Urothelium cell line (cell line): ENCODE results near the gene FOXL3.
"Not testable (repeated sequence)": the region's sequence is repeated elsewhere in the genome, so short reads cannot be mapped to it uniquely, and the experiment has no call there.

ENCODE experiments used
- DNase-seq: peaks from one replicate; pipeline ENCODE4 v3.0.0; 2011; ENCODE audit warnings: low spot score, mixed read lengths
- FAIRE-seq: peaks from 2 replicates; lab custom pipeline; 2011; peaks lifted over from hg19 to GRCh38; lab: Jason Lieb, UNC

The FOXL3 gene

DNA sequence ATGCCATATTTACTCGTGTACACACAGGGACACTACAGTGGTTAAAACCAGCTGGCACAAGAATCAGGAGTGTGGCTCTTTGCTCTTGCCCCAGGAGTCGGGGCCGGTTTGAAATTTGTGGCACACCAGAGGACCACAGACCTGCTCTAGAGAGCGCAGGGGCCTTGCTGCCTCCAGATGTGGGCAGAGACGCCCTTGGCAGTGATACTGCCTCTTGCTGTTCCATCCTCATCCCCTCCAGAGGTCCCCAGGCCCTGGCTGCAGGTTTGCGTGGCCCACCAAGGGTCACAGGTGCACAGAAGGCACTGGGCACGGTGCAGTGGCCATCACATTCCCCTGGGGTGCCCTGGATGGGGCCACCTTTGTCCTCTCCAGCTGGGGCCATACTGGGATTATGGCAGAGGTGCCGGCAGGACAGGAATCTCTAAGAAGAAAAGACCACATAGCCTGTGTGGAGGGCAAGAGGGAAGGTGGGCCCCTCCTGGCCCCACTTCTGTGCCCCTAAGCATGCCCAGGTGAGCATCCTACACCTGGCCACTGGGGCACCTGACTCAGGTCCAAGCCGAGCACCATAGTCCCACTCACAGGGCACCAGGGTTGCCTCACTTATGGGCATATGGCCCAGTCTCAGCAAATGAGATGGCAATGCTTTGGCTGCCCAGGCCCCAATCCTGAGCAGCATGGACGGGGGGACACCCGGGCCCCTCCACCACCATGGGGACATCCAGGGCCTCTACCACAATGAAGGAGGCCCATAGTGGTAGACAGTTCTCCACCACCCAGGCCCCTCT lies 45.6 kb downstream of the FOXL3 start:
- no peak for FAIRE-seq
- no peak for DNase-seq

DNA sequence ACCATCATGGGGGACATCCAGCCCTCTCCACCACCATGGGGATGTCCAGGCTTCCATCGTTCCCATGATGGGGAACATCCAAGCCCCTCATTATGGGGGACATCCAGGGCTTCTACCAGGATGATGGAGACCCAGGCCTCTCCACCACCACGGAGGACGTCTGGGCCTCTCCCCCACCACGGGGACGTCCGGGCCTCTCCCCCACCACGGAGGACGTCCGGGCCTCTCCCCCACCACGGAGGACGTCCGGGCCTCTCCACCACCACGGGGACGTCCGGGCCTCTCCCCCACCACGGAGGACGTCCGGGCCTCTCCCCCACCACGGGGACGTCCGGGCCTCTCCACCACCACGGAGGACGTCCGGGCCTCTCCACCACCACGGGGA lies 46.2 kb downstream of the FOXL3 start:
- not testable (repeated sequence) for FAIRE-seq

DNA sequence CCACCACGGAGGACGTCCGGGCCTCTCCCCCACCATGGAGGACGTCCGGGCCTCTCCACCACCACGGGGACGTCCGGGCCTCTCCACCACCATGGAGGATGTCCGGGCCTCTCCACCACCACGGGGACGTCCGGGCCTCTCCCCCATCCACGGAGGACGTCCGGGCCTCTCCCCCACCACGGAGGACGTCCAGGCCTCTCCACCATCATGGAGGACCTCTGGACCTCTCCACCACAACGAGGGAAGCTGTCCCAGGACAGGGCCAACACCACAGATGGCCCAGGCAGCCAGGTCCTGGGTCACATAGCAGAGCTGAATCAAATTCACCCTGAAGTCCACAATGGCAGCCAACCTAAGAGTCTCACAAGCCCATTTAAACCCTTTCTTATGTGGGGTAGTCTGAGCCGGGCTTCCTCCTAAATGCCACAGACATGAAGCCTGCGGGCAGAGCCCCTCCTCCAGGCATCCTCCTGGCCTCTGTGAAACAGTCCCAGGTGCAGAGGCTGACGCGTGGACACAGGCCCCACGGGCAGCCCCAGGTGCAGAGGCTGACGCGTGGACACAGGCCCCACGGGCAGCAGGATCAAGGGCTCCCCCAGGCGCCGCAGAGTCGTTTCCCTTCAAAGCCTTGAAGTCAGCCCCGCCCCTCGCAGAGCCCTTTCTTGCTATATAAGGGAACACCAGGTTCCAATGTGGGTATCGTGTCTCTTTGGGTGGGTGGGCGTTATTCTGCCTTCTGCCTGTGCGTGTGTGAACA lies 47.0 kb downstream of the FOXL3 start:
- no peak for DNase-seq
- no peak for FAIRE-seq

More for the DNA sequence above, 46.2 kb downstream of the FOXL3 start:
- DNase-seq, result not testable (repeated sequence)

DNA sequence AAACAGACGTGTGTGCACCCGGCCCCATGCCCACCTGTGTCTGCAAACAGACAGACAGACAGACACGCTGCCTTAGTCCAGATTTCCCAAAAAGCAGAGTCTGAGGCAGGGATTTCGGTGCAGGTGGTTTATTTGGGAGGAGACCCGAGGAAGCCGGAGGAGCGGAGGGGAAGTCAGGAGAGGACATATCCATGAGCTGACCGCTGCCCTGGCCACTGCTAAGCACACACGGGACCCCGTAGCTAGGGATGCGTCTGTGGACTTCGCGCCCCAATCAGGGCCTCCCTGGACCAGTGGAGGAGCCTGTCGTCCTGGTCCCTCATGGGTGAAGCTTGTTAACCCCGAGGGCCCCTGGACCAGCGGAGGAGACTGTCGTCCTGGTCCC lies 47.6 kb downstream of the FOXL3 start:
- DNase-seq (no peak), FAIRE-seq (no peak)

DNA sequence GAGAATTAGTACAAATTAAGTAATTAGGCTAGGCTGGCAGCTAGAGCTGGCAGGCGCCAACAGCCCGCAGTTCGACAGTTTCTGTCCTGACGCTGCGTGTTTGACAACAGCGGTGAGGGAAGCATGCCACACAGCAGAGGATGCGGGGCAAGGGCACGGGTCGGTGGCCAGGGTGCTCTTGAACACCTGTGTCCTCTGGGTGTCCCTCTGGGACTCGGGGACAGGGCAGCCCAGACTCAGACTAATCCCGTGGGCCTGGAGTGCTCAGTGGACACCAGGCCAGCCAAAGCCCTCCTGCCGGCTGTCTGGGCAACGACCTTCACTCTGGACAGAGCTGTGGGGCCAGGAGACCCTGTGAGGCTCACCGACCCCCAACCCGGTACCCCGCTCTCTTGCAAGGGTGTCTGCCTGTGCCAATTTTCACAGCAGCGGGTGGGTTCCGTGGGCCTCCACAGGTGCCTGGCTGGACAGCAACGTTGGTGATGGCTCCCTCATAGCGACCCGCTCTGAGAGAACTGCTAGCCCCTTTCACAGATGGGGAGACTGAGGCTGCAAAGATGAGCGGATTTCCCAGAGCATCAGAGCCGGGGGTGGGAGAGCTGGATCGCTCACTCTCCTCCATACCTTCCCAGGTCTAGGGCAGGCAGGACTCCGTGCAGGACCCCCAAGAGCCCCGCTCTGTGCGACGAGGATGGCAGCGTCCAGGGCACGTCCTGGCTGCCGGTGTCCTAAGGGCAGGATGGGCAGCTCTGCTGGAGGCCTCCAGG lies 48.5 kb downstream of the FOXL3 start:
- FAIRE-seq, result no peak
- DNase-seq, result no peak

DNA sequence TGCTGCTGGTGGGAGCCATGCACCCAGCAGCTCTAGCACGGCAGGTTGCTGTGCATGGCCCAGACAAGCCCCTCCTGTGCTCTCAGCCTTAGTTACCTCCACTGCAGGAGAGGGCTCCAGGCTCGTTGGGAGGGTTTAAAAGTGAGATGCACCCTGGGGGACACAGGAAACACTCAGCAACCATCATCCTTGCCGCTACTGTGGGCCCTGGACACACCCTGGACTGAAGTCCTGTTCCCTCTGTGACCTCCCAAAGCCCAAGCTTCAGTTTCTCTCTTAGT lies 49.0 kb downstream of the FOXL3 start:
- FAIRE-seq (peak; percentile 50), DNase-seq (no peak)

DNA sequence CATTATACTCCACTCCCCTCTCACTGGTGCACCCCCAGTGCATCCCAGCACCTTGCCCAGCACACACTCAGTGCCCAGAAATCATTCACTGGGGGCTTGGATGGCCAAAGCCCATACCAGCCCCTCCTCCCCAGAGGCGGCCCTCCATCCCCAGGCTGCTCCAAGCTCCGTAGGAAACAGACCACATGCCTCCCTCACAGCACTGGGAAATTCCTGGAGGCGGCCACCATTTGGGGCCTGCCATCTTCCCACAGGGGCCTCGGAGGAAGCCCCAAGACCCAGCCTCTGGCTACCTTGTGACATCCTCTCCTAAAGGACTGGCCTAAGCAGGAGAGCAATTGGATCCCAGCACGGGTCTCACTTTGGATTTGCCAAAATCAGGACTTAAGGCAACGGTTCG lies 49.7 kb downstream of the FOXL3 start:
- FAIRE-seq, result no peak

DNA sequence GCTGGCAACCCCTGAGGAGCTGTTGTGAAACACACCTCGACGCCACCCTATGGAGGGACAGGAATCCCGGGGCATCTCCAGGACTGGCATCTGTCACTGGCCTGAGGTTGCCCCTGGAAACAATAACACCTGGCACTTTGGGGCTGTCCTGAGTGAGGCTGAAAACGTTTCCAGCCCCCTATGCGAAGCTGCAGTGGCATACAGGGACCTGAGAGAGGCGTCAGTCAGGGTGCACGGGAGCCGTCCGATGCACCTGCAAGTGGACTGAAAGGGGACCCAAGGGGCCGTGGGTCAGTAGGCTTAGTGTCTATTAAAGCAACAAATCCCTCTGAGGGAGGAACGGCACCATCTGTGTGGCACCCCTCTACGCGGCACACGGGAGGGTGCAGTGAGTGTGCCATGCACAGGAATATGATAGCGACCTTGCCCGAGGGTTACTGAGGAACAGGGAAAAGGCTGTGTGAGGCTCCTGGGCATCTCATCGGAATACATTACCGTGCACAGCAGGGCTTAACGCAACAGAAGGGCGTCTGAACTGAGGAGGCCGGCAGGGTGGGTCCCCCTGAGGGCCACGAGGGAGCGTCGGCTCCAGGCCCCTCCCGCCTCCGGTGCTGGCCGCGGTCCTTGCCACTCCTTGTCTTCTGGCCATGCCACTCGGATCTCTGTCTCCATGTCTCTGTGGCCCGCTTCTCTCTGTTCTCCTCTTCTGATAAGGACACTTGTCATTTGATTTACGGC lies 50.4 kb downstream of the FOXL3 start:
- peak; percentile 80 for FAIRE-seq
- no peak for DNase-seq

More for the DNA sequence above, 49.7 kb downstream of the FOXL3 start:
- DNase-seq, result no peak
